Duodenal mucosa (tissue), 2 donors: ENCODE data around the gene KRTAP10-7.
"Not testable (repeated sequence)": the region's sequence is repeated elsewhere in the genome, so short reads cannot be mapped to it uniquely, and the experiment has no call there.

Experiments used
- H3K27ac ChIP-seq: one replicate; pipeline ENCODE4 v1.7.0; 2013; ENCODE audit warnings: low read depth, low read length
- H3K27me3 ChIP-seq, 2 donors: one replicate each; pipeline ENCODE4 v1.7.0; 2013; ENCODE audit warnings: low read length in 2 of 2, control low read depth in 1 of 2; ENCODE audit not compliant: insufficient read depth in 2 of 2, control insufficient read depth in 1 of 2
- H3K36me3 ChIP-seq, 2 donors: one replicate each; pipeline ENCODE4 v1.7.0; 2013; ENCODE audit warnings: low read length in 2 of 2, control low read depth in 1 of 2; ENCODE audit not compliant: insufficient read depth in 2 of 2, control insufficient read depth in 1 of 2
- H3K4me1 ChIP-seq, 2 donors: one replicate each; pipeline ENCODE4 v1.7.0; 2013; ENCODE audit warnings: low read length in 2 of 2, control low read depth in 1 of 2; ENCODE audit not compliant: insufficient read depth in 2 of 2, control insufficient read depth in 1 of 2
- H3K4me3 ChIP-seq, 2 donors: one replicate each; pipeline ENCODE4 v1.7.0; 2013; ENCODE audit warnings: low read length in 2 of 2, low read depth in 1 of 2
- H3K9ac ChIP-seq, 2 donors: one replicate each; pipeline ENCODE4 v1.7.0; 2013; ENCODE audit warnings: low read length in 2 of 2, low read depth in 1 of 2
- H3K9me3 ChIP-seq, 2 donors: one replicate each; pipeline ENCODE4 v1.7.0; 2013; ENCODE audit warnings: low read length in 2 of 2, control low read depth in 1 of 2; ENCODE audit not compliant: control insufficient read depth in 1 of 2

Gene KRTAP10-7, protein sequence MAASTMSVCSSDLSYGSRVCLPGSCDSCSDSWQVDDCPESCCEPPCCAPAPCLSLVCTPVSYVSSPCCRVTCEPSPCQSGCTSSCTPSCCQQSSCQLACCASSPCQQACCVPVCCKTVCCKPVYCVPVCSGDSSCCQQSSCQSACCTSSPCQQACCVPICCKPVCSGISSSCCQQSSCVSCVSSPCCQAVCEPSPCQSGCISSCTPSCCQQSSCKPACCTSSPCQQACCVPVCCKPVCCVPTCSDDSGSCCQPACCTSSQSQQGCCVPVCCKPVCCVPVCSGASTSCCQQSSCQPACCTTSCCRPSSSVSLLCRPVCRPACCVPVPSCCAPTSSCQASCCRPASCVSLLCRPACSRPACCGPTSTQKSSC

GRCh38 chr21:44600118-44600978, at the start of gene KRTAP10-7:
TSS of gene KRTAP10-7 (plus strand) at chr21:44600597. CDS start at chr21:44600622, 25 bp downstream.
- H3K27me3 ChIP-seq = peaks cover 5 to 21% of the 10 kb centered on the region in 2 donors
- not testable (repeated sequence) for H3K4me3 ChIP-seq, H3K36me3 ChIP-seq, H3K27ac ChIP-seq, H3K4me1 ChIP-seq, H3K9me3 ChIP-seq, H3K9ac ChIP-seq

GRCh38 chr21:44550807-44551206, 49.6 kb upstream of the KRTAP10-7 start:
- Histone ChIP-seq H3K27ac (no peak overlapping the region), H3K4me1 (no peaks in the 10 kb centered on the region), H3K4me3 (no peak overlapping the region), H3K27me3 (peaks cover 0 to 4% of the 10 kb centered on the region in 2 donors), H3K9ac (no peak overlapping the region), H3K36me3 (no peaks in the 10 kb centered on the region), H3K9me3 (peaks cover 0 to 7% of the 10 kb centered on the region in 2 donors)

DNA sequence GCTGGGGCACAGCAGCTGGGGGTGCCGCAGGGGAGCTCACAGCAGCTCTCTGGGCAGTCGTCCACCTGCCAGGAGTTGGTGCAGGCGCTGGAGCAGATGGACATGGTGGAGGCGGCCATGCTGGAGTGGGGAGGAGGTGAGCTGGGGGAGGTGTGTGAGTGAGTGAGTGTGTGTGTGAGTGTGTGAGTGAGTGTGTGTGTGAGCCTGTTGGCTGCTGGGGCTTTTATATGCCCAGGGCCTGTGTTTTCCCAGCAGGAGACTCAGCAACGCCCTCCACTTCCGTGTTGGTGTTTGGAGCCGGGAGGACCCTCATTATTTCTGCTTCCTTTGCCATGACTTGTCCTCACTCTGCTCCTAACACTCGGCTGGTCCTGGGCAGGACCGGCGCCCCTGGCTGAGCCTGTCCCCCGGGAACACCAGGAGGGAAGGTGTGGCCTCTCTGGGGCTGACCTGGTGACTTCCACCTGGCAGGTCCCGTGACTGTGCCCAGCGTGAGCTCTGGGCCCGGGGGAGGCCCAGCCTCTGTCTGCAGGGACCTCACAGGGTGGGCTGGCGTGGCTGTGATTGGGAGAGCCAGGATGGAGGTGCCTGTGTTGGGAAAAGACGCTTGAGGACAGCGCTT, 48.9 kb upstream of the KRTAP10-7 start, which contains the start of gene KRTAP10-2:
Gene KRTAP10-2 (minus strand): TSS at position 166 of the 622 bp plus-strand sequence. CDS start 47 bp downstream, at position 119.
- Histone ChIP-seq H3K9ac (no peak within 1 kb of the TSS), H3K27ac (no peak within 1 kb of the TSS)

GRCh38 chr21:44552136-44552535, 48.3 kb upstream of the KRTAP10-7 start:
- Histone ChIP-seq H3K9me3 (peaks cover 0 to 1% of the 10 kb centered on the region in 2 donors), H3K4me3 (no peak overlapping the region), H3K9ac (no peak overlapping the region), H3K27ac (no peak overlapping the region), H3K27me3 (peaks cover 0 to 4% of the 10 kb centered on the region in 2 donors), H3K4me1 (no peaks in the 10 kb centered on the region), H3K36me3 (no peaks in the 10 kb centered on the region)

More for the DNA sequence above, 48.9 kb upstream of the KRTAP10-7 start, which contains the start of gene KRTAP10-2:
- Histone ChIP-seq H3K4me3 (no peak within 1 kb of the TSS), H3K36me3 (no peaks in the 10 kb centered on the region), H3K27me3 (peaks cover 0 to 4% of the 10 kb centered on the region in 2 donors), H3K4me1 (no peaks in the 10 kb centered on the region), H3K9me3 (peaks cover 0 to 7% of the 10 kb centered on the region in 2 donors)

- Histone ChIP-seq H3K4me1 (no peaks in the 10 kb centered on the region), H3K9ac (no peak overlapping the region), H3K27ac (no peak overlapping the region), H3K36me3 (no peaks in the 10 kb centered on the region), H3K27me3 (peaks cover 1 to 4% of the 10 kb centered on the region in 2 donors), H3K4me3 (no peak overlapping the region), H3K9me3 (no peaks in the 10 kb centered on the region)
These were observed 47.7 kb upstream of the KRTAP10-7 start for GRCh38 chr21:44552681-44553080.

- H3K27me3 ChIP-seq = peaks cover 0 to 8% of the 10 kb centered on the region in 2 donors
- H3K36me3 ChIP-seq = no peaks in the 10 kb centered on the region
- H3K4me1 ChIP-seq = no peaks in the 10 kb centered on the region
- H3K9me3 ChIP-seq = no peaks in the 10 kb centered on the region
- H3K4me3 ChIP-seq = no peak overlapping the region
- no peak overlapping the region for H3K9ac ChIP-seq
- H3K27ac ChIP-seq = no peak overlapping the region
These were observed 45.1 kb upstream of the KRTAP10-7 start for GRCh38 chr21:44555200-44555875.

GRCh38 chr21:44556879-44557278, 43.5 kb upstream of the KRTAP10-7 start:
- Histone ChIP-seq H3K36me3 (no peaks in the 10 kb centered on the region), H3K4me1 (no peaks in the 10 kb centered on the region), H3K27me3 (peaks cover 0 to 8% of the 10 kb centered on the region in 2 donors), H3K27ac (no peak overlapping the region), H3K9ac (no peak overlapping the region), H3K9me3 (no peaks in the 10 kb centered on the region), H3K4me3 (no peak overlapping the region)

GRCh38 chr21:44557491-44558328, 42.7 kb upstream of the KRTAP10-7 start:
- Histone ChIP-seq H3K9me3 (no peaks in the 10 kb centered on the region), H3K27me3 (peaks cover 0 to 8% of the 10 kb centered on the region in 2 donors), H3K9ac (no peak overlapping the region), H3K4me1 (no peaks in the 10 kb centered on the region), H3K27ac (no peak overlapping the region), H3K4me3 (no peak overlapping the region), H3K36me3 (no peaks in the 10 kb centered on the region)

GRCh38 chr21:44558329-44558675, 42.1 kb upstream of the KRTAP10-7 start:
- not testable (repeated sequence) for H3K4me1 ChIP-seq, H3K4me3 ChIP-seq, H3K36me3 ChIP-seq, H3K9ac ChIP-seq, H3K9me3 ChIP-seq, H3K27me3 ChIP-seq, H3K27ac ChIP-seq
